GM23248 (cell line): ENCODE measurements around the gene WNT9B. TPM values are rescaled to one million over a fixed set of nuclear protein-coding genes. Genes with fewer than 3 reads are reported as not detected.

Experiments
- DNase-seq: peaks from one replicate; pipeline ENCODE4 v3.0.0-alpha.2; 2015
- H2AFZ ChIP-seq: fragments of 200-600 bp; sonication (generic); 2 replicates; pipeline ENCODE4 v1.6.1; 2016; ENCODE audit warnings: antibody characterized with exemption
- H3F3A ChIP-seq: fragments of 200-600 bp; sonication (generic); 2 replicates; pipeline ENCODE4 v1.6.1; 2016; ENCODE audit warnings: mild to moderate bottlenecking, antibody characterized with exemption, mixed run types; ENCODE audit not compliant: insufficient read depth
- H3K27ac ChIP-seq: fragments of 200-600 bp; sonication (generic); 2 replicates; pipeline ENCODE4 v1.5.1; 2016; ENCODE audit warnings: mild to moderate bottlenecking
- H3K27me3 ChIP-seq: fragments of 200-600 bp; sonication (generic); replicated peaks from 2 replicates; pipeline ENCODE4 v1.6.1; 2016; ENCODE audit warnings: mild to moderate bottlenecking; ENCODE audit not compliant: insufficient read depth
- H3K36me3 ChIP-seq: fragments of 200-600 bp; sonication (generic); 2 replicates; pipeline ENCODE4 v1.6.1; 2016; ENCODE audit warnings: low read depth, mild to moderate bottlenecking
- H3K4me1 ChIP-seq: fragments of 200-600 bp; sonication (generic); 2 replicates; pipeline ENCODE4 v1.6.1; 2016; ENCODE audit warnings: mild to moderate bottlenecking; ENCODE audit not compliant: insufficient read depth
- H3K4me2 ChIP-seq: fragments of 200-600 bp; sonication (generic); one replicate; pipeline ENCODE4 v1.6.1; 2016; ENCODE audit warnings: mild to moderate bottlenecking; ENCODE audit not compliant: unreplicated experiment
- H3K4me3 ChIP-seq: fragments of 200-600 bp; sonication (generic); 2 replicates; pipeline ENCODE4 v1.5.1; 2016; ENCODE audit warnings: mild to moderate bottlenecking
- H3K79me2 ChIP-seq: fragments of 200-600 bp; sonication (generic); 2 replicates; pipeline ENCODE4 v1.6.1; 2016; ENCODE audit warnings: mild to moderate bottlenecking; ENCODE audit not compliant: insufficient read depth
- H3K9ac ChIP-seq: fragments of 200-600 bp; sonication (generic); 2 replicates; pipeline ENCODE4 v1.6.1; 2016; ENCODE audit warnings: mild to moderate bottlenecking
- H3K9me2 ChIP-seq: fragments of 200-600 bp; sonication (generic); 2 replicates; pipeline ENCODE4 v1.6.1; 2016; ENCODE audit warnings: mixed run types, mild to moderate bottlenecking, moderate library complexity; ENCODE audit not compliant: insufficient read depth
- H3K9me3 ChIP-seq: fragments of 200-600 bp; sonication (generic); one replicate; pipeline ENCODE4 v1.6.1; 2017; ENCODE audit warnings: low read depth
- H4K20me1 ChIP-seq: fragments of 200-600 bp; sonication (generic); 2 replicates; pipeline ENCODE4 v1.6.0; 2016; ENCODE audit not compliant: insufficient read depth
- EZH2 ChIP-seq: fragments of 200-600 bp; sonication (generic); IDR thresholded peaks from 2 replicates; pipeline ENCODE4 v1.6.1; 2018; ENCODE audit warnings: antibody characterized with exemption, mild to moderate bottlenecking; ENCODE audit not compliant: insufficient read depth, poor library complexity, severe bottlenecking
- EZH2phosphoT487 ChIP-seq: fragments of 200-600 bp; sonication (generic); IDR thresholded peaks from 2 replicates; pipeline ENCODE4 v1.6.1; 2018; ENCODE audit warnings: antibody characterized with exemption, moderate library complexity, mild to moderate bottlenecking, low read depth; ENCODE audit not compliant: insufficient read depth
- WGBS, 2 experiments: methylation state at CpG; one replicate each; pipeline ENCODE4 v1.1.6; 2015 to 2017; ENCODE audit warnings: low lambda C conversion rate in 2 of 2, low coverage in 1 of 2; ENCODE audit errors: missing lambda C conversion rate in 2 of 2; 5-methylcytosine and 5-hydroxymethylcytosine counted together
- in situ Hi-C: fragments of 300-500 bp; cut with MboI; formaldehyde crosslinking; loops from 2 replicates; pipeline ENCODE4 v1.15.0; 2020
- polyA plus RNA-seq: library from polyadenylated mRNA; unstranded; fragments of >200 nt; fragmentation: Nextera tagmentation; extraction: Ambion mirVana; gene quantifications from 2 replicates; pipeline ENCODE4 v1.2.1, GENCODE V29; 2016
- total RNA-seq: library from RNA; depleted of rRNA; stranded (reverse); fragments of >200 nt; shearing (Covaris generic); gene quantifications from 2 replicates; pipeline ENCODE4 v1.2.3, GENCODE V29; 2014

The WNT9B gene
- total and polyA plus RNA-seq, 2 experiments from 2014 or later = not detected

- TF ChIP-seq EZH2phosphoT487 (no peak), EZH2 (no peak)
- Histone ChIP-seq H3K79me2 (no peaks in the 10 kb centered on the region), H3K9me3 (no peaks in the 10 kb centered on the region), H3K4me2 (no peak overlapping the region), H3K9me2 (no peaks in the 10 kb centered on the region), H3K9ac (no peak overlapping the region), H3K27me3 (peaks cover 32% of the 10 kb centered on the region), H3F3A (no peaks in the 10 kb centered on the region), H3K4me3 (no peak overlapping the region), H3K4me1 (no peaks in the 10 kb centered on the region), H4K20me1 (no peaks in the 10 kb centered on the region), H2AFZ (no peak overlapping the region), H3K36me3 (no peaks in the 10 kb centered on the region), H3K27ac (no peak overlapping the region)
- 55% methylated on average over 3 of the region's 3 CpGs for WGBS, 2 experiments
- in situ Hi-C loops = loop anchor here (10.0 kb wide), 1 partner anchor 92 kb away; no protein-coding TSS in a partner anchor
- no peak for DNase-seq
Measured at GRCh38 chr17:46842835-46843234, 8.5 kb upstream of the WNT9B start.

GRCh38 chr17:46847204-46848191 is 3.9 kb upstream of the WNT9B start:
- Histone ChIP-seq H4K20me1 (no peaks in the 10 kb centered on the region), H3F3A (no peaks in the 10 kb centered on the region), H3K36me3 (no peaks in the 10 kb centered on the region), H3K27me3 (peaks cover 48% of the 10 kb centered on the region), H3K79me2 (no peaks in the 10 kb centered on the region), H3K9me3 (no peaks in the 10 kb centered on the region), H3K27ac (no peak overlapping the region), H3K4me1 (no peaks in the 10 kb centered on the region), H3K9ac (no peak overlapping the region), H3K9me2 (no peaks in the 10 kb centered on the region), H3K4me2 (no peak overlapping the region), H2AFZ (no peak overlapping the region), H3K4me3 (no peak overlapping the region)
- 35 to 37% methylated on average over 8 of the region's 8 CpGs for WGBS, 2 experiments
- in situ Hi-C loops = loop anchor here (10.0 kb wide), 1 partner anchor 87 kb away; no protein-coding TSS in a partner anchor
- DNase-seq = no peak
- TF ChIP-seq EZH2phosphoT487 = no peak
- TF ChIP-seq EZH2 = no peak

GRCh38 chr17:46848534-46848933 is 2.8 kb upstream of the WNT9B start:
- TF ChIP-seq EZH2 (no peak), EZH2phosphoT487 (no peak)
- H3K9me2 ChIP-seq = no peaks in the 10 kb centered on the region
- no peak for DNase-seq
- H3K27me3 ChIP-seq = peaks cover 50% of the 10 kb centered on the region
- no peak overlapping the region for H2AFZ ChIP-seq
- H3K27ac ChIP-seq = no peak overlapping the region
- no peaks in the 10 kb centered on the region for H3K9me3 ChIP-seq
- H3K36me3 ChIP-seq = no peaks in the 10 kb centered on the region
- H3K9ac ChIP-seq = no peak overlapping the region
- in situ Hi-C loops = loop anchor here (10.0 kb wide), 1 partner anchor 86 kb away; no protein-coding TSS in a partner anchor
- H3F3A ChIP-seq = no peaks in the 10 kb centered on the region
- no peak overlapping the region for H3K4me2 ChIP-seq
- no peaks in the 10 kb centered on the region for H3K79me2 ChIP-seq
- WGBS, 2 experiments = 29 to 39% methylated on average over 5 to 6 of the region's 6 CpGs
- no peaks in the 10 kb centered on the region for H4K20me1 ChIP-seq
- H3K4me3 ChIP-seq = no peak overlapping the region
- no peaks in the 10 kb centered on the region for H3K4me1 ChIP-seq

- Histone ChIP-seq H4K20me1 (no peaks in the 10 kb centered on the region), H3K4me3 (no peak overlapping the region), H3K9me2 (no peaks in the 10 kb centered on the region), H3K4me1 (no peaks in the 10 kb centered on the region), H3K9me3 (no peaks in the 10 kb centered on the region), H3K9ac (no peak overlapping the region), H3K36me3 (no peaks in the 10 kb centered on the region), H2AFZ (no peak overlapping the region), H3K4me2 (no peak overlapping the region), H3K27me3 (peaks cover 48% of the 10 kb centered on the region), H3K79me2 (no peaks in the 10 kb centered on the region), H3F3A (no peaks in the 10 kb centered on the region), H3K27ac (no peak overlapping the region)
- in situ Hi-C loops = no loop called here
- no peak for DNase-seq
- WGBS, 2 experiments = 31 to 40% methylated on average over 13 of the region's 13 CpGs
- TF ChIP-seq EZH2 (peak; percentile 91), EZH2phosphoT487 (no peak)
Measured at GRCh38 chr17:46850688-46851028, 725 bp upstream of the WNT9B start.
